DND-41 (cell line): Measurements from ENCODE around the gene WFS1.

Source experiments
- ATAC-seq: fragments of 200-7000 bp; cut with Tn5 transposase; 3 replicates; pipeline ENCODE4 v1.9.1; 2021; ENCODE audit warnings: low read depth; ENCODE audit not compliant: insufficient read depth
- DNase-seq: peaks from one replicate; pipeline ENCODE4 v3.0.0-alpha.2; 2020
- H2AFZ ChIP-seq: 2 replicates; pipeline ENCODE4 v1.6.0; 2012; ENCODE audit warnings: low read depth, low read length
- H3K27ac ChIP-seq: 2 replicates; pipeline ENCODE4 v1.5.1; 2012; ENCODE audit warnings: low read length, inconsistent platforms
- H3K27me3 ChIP-seq: fragments of 200-600 bp; sonication (generic); 2 replicates; pipeline ENCODE4 v1.6.0; 2012; ENCODE audit warnings: low read length, mild to moderate bottlenecking, inconsistent platforms; ENCODE audit not compliant: insufficient read depth, poor library complexity
- H3K36me3 ChIP-seq: 2 replicates; pipeline ENCODE4 v1.5.1; 2012; ENCODE audit warnings: low read length, inconsistent platforms; ENCODE audit not compliant: insufficient read depth
- H3K4me1 ChIP-seq: 2 replicates; pipeline ENCODE4 v1.5.1; 2012; ENCODE audit warnings: mild to moderate bottlenecking, low read length; ENCODE audit not compliant: insufficient read depth
- H3K4me2 ChIP-seq: 2 replicates; pipeline ENCODE4 v1.6.0; 2012; ENCODE audit warnings: mild to moderate bottlenecking, moderate library complexity, low read length, inconsistent platforms; ENCODE audit not compliant: insufficient read depth
- H3K4me3 ChIP-seq, 2 experiments: fragments of 200-600 bp in 1 of 2; shearing (Covaris generic) in 1 of 2; 2 replicates each; pipeline ENCODE4 v1.5.1; 2012 to 2016; ENCODE audit warnings: inconsistent platforms in 2 of 2, low read length in 2 of 2, mild to moderate bottlenecking in 2 of 2, low read depth in 1 of 2, moderate library complexity in 1 of 2
- H3K79me2 ChIP-seq: 2 replicates; pipeline ENCODE4 v1.6.0; 2012; ENCODE audit warnings: low read length, inconsistent platforms; ENCODE audit not compliant: insufficient read depth
- H3K9ac ChIP-seq: 2 replicates; pipeline ENCODE4 v1.6.0; 2012; ENCODE audit warnings: low read depth, mild to moderate bottlenecking, inconsistent platforms, low read length, moderate library complexity
- H3K9me3 ChIP-seq: 2 replicates; pipeline ENCODE4 v1.5.1; 2012; ENCODE audit warnings: low read length, moderate library complexity, mild to moderate bottlenecking, inconsistent platforms; ENCODE audit not compliant: insufficient read depth, severe bottlenecking
- H4K20me1 ChIP-seq: 2 replicates; pipeline ENCODE4 v1.6.0; 2012; ENCODE audit warnings: low read length; ENCODE audit not compliant: insufficient read depth
- EZH2 ChIP-seq: IDR thresholded peaks from 3 replicates; pipeline ENCODE4 v1.6.1; 2012; ENCODE audit warnings: borderline replicate concordance, low read depth, mild to moderate bottlenecking, moderate library complexity, low read length, inconsistent platforms; ENCODE audit not compliant: severe bottlenecking
- TF ChIP-seq, protein P1 (sequence below): IDR thresholded peaks from 2 replicates; pipeline ENCODE4 v1.5.1; 2012; ENCODE audit warnings: borderline replicate concordance, low read length, moderate library complexity, mild to moderate bottlenecking; ENCODE audit not compliant: poor library complexity, severe bottlenecking; ENCODE audit errors: extremely low read depth

Gene WFS1

GRCh38 chr4:6297266-6297815 is 27.7 kb downstream of the WFS1 start:
- Histone ChIP-seq H3K36me3 (no peaks in the 10 kb centered on the region), H3K4me3 (no peak overlapping the region), H3K9me3 (no peaks in the 10 kb centered on the region), H3K27me3 (no peaks in the 10 kb centered on the region), H2AFZ (no peak overlapping the region), H3K4me1 (no peaks in the 10 kb centered on the region), H3K9ac (no peak overlapping the region), H4K20me1 (no peaks in the 10 kb centered on the region), H3K79me2 (no peaks in the 10 kb centered on the region), H3K4me2 (no peak overlapping the region), H3K27ac (no peak overlapping the region)
- TF ChIP-seq, protein P1, sequence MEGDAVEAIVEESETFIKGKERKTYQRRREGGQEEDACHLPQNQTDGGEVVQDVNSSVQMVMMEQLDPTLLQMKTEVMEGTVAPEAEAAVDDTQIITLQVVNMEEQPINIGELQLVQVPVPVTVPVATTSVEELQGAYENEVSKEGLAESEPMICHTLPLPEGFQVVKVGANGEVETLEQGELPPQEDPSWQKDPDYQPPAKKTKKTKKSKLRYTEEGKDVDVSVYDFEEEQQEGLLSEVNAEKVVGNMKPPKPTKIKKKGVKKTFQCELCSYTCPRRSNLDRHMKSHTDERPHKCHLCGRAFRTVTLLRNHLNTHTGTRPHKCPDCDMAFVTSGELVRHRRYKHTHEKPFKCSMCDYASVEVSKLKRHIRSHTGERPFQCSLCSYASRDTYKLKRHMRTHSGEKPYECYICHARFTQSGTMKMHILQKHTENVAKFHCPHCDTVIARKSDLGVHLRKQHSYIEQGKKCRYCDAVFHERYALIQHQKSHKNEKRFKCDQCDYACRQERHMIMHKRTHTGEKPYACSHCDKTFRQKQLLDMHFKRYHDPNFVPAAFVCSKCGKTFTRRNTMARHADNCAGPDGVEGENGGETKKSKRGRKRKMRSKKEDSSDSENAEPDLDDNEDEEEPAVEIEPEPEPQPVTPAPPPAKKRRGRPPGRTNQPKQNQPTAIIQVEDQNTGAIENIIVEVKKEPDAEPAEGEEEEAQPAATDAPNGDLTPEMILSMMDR: no peak
- no peak for TF ChIP-seq EZH2
- no peak for DNase-seq
- ATAC-seq: no peak

- Histone ChIP-seq H3K9me3 (no peaks in the 10 kb centered on the region), H3K9ac (no peak overlapping the region), H4K20me1 (no peaks in the 10 kb centered on the region), H3K4me1 (no peaks in the 10 kb centered on the region), H2AFZ (no peak overlapping the region), H3K27ac (no peak overlapping the region), H3K79me2 (no peaks in the 10 kb centered on the region), H3K36me3 (no peaks in the 10 kb centered on the region), H3K4me3 (no peak overlapping the region), H3K27me3 (no peaks in the 10 kb centered on the region), H3K4me2 (no peak overlapping the region)
- ATAC-seq: no peak
- no peak for TF ChIP-seq EZH2
- TF ChIP-seq, protein P1: no peak
- no peak for DNase-seq
Measured at GRCh38 chr4:6298035-6298434, 28.4 kb downstream of the WFS1 start.

DNA sequence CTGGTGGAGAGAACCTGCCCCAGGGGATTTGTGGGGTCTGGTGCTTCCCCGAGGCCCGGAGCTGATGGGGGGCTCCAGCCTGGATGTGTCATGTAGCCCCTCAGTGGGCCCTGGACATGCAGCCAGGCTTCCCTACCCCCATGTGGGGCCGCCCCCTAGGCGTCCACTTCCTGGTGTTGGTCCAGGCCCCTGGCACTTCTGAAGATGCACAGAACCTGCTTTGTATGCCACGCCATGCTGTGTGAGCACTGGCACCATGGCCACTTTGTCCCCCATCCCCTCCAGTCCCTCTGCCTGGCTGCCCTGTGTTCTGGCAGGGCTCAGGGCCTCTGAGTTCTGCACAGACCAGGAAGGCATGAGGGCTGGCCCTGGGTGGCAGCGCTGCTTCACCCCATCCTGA is 29.2 kb downstream of the WFS1 start:
- DNase-seq: no peak
- Histone ChIP-seq H3K27me3 (no peaks in the 10 kb centered on the region), H3K9ac (no peak overlapping the region), H3K9me3 (no peaks in the 10 kb centered on the region), H2AFZ (no peak overlapping the region), H3K27ac (no peak overlapping the region), H3K4me1 (no peaks in the 10 kb centered on the region), H3K79me2 (no peaks in the 10 kb centered on the region), H4K20me1 (no peaks in the 10 kb centered on the region; the same call in 1 of the 2 replicates), H3K4me2 (no peak overlapping the region), H3K36me3 (no peaks in the 10 kb centered on the region), H3K4me3 (no peak overlapping the region)
- no peak for ATAC-seq
- no peak for TF ChIP-seq EZH2
- TF ChIP-seq, protein P1: no peak
